Small intestine (tissue), 7 donors: ENCODE measurements around the gene PIEZO2. TPM values are rescaled to one million over a fixed set of nuclear protein-coding genes. Genes with fewer than 3 reads are reported as not detected.

Source experiments
- DNase-seq, 2 donors: peaks; one replicate each; pipeline versions ENCODE4 v3.0.0 to v3.0.0-alpha.2; 2013
- FAIRE-seq: peaks from 2 replicates; lab custom pipeline; 2012; peaks lifted over from hg19 to GRCh38; lab: Jason Lieb, UNC
- H3K27ac ChIP-seq, 3 donors: one replicate each; pipeline ENCODE4 v1.5.1; 2013; ENCODE audit warnings: low read length in 2 of 3, mild to moderate bottlenecking in 2 of 3, control low read depth in 1 of 3, inconsistent platforms in 1 of 3, low read depth in 1 of 3, moderate library complexity in 1 of 3
- H3K27me3 ChIP-seq, 3 donors: one replicate each; pipeline ENCODE4 v1.6.1; 2013; ENCODE audit warnings: low read length in 3 of 3, inconsistent platforms in 1 of 3; ENCODE audit not compliant: control insufficient read depth in 3 of 3, insufficient read depth in 3 of 3
- H3K36me3 ChIP-seq, 3 donors: one replicate each; pipeline ENCODE4 v1.6.1; 2013; ENCODE audit warnings: low read length in 3 of 3, inconsistent platforms in 1 of 3, low read depth in 1 of 3, mild to moderate bottlenecking in 1 of 3, moderate library complexity in 1 of 3; ENCODE audit not compliant: control insufficient read depth in 3 of 3, insufficient read depth in 2 of 3
- H3K4me1 ChIP-seq, 3 donors: one replicate each; pipeline ENCODE4 v1.6.1; 2013; ENCODE audit warnings: low read length in 2 of 3, inconsistent platforms in 1 of 3, low read depth in 1 of 3, mild to moderate bottlenecking in 1 of 3, moderate library complexity in 1 of 3; ENCODE audit not compliant: control insufficient read depth in 3 of 3, insufficient read depth in 2 of 3
- H3K4me3 ChIP-seq, 3 donors: one replicate each; pipeline ENCODE4 v1.5.1; 2013; ENCODE audit warnings: low read length in 3 of 3, control low read depth in 1 of 3, inconsistent platforms in 1 of 3, low read depth in 1 of 3, mild to moderate bottlenecking in 1 of 3, moderate library complexity in 1 of 3
- H3K9me3 ChIP-seq, 2 donors: one replicate each; pipeline ENCODE4 v1.6.1; 2013; ENCODE audit warnings: low read depth in 1 of 2, low read length in 1 of 2; ENCODE audit not compliant: control insufficient read depth in 2 of 2, insufficient read depth in 1 of 2
- WGBS, 3 donors: extraction: QIAGEN DNeasy Blood & Tissue Kit; methylation state at CpG; one replicate each; pipeline ENCODE4 v1.1.7; 2013; 5-methylcytosine and 5-hydroxymethylcytosine counted together
- polyA plus RNA-seq, 4 donors: library from polyadenylated mRNA; stranded (reverse) in 3 of 4; unstranded in 1 of 4; fragments of 200-250 nt in 3 of 4; fragments of 120-200 nt in 1 of 4; gene quantifications; one replicate each; pipeline versions ENCODE4 v1.2.1 to v1.2.3, GENCODE V29; 2013
- donor health status: healthy with polysubstance abuse.
- donor health status: control.
- donor health status: control.
- donor health status: Bipolar disorder and iron deficiency.
- donor health status: healthy.

PIEZO2 gene
- polyA plus RNA-seq, 4 donors: 0.81 to 30.2 (median 1.8) TPM; not detected in 1

- H3K27me3 ChIP-seq: no peaks in the 10 kb centered on the region
- no peaks in the 10 kb centered on the region for H3K9me3 ChIP-seq
- H3K36me3 ChIP-seq: peaks cover 0 to 11% (median 0%) of the 10 kb centered on the region in 3 donors
- H3K4me3 ChIP-seq: no peak overlapping the region
- FAIRE-seq (no peak), DNase-seq (no peak)
- H3K27ac ChIP-seq: no peak overlapping the region
- 76 to 88% (median 77%) methylated on average over 5 of the region's 5 CpGs for WGBS, 3 donors
- no peaks in the 10 kb centered on the region for H3K4me1 ChIP-seq
These were observed 388.4 kb downstream of the PIEZO2 start for GRCh38 chr18:10760986-10761385.

- peaks cover 0 to 10% (median 0%) of the 10 kb centered on the region in 3 donors for H3K36me3 ChIP-seq
- H3K4me3 ChIP-seq: no peak overlapping the region
- DNase-seq (no peak), FAIRE-seq (no peak)
- H3K4me1 ChIP-seq: no peaks in the 10 kb centered on the region
- 70 to 90% (median 76%) methylated on average over 7 of the region's 7 CpGs for WGBS, 3 donors
- no peaks in the 10 kb centered on the region for H3K9me3 ChIP-seq
- H3K27ac ChIP-seq: no peak overlapping the region
- no peaks in the 10 kb centered on the region for H3K27me3 ChIP-seq
These were observed 390.1 kb downstream of the PIEZO2 start for GRCh38 chr18:10759241-10759640.

GRCh38 chr18:10757946-10758345, 391.4 kb downstream of the PIEZO2 start:
- Histone ChIP-seq H3K36me3 (peaks cover 0 to 10% (median 0%) of the 10 kb centered on the region in 3 donors), H3K27ac (no peak overlapping the region), H3K4me1 (no peaks in the 10 kb centered on the region), H3K27me3 (no peaks in the 10 kb centered on the region), H3K4me3 (no peak overlapping the region), H3K9me3 (no peaks in the 10 kb centered on the region)
- WGBS, 3 donors: 87 to 94% (median 88%) methylated on average over 6 of the region's 6 CpGs
- DNase-seq (no peak), FAIRE-seq (no peak)

- Histone ChIP-seq H3K27me3 (no peaks in the 10 kb centered on the region), H3K4me1 (no peaks in the 10 kb centered on the region), H3K4me3 (no peak overlapping the region), H3K9me3 (no peaks in the 10 kb centered on the region), H3K27ac (no peak overlapping the region), H3K36me3 (peaks cover 0 to 9% (median 0%) of the 10 kb centered on the region in 3 donors)
- DNase-seq (no peak), FAIRE-seq (no peak)
These were observed 392.0 kb downstream of the PIEZO2 start for GRCh38 chr18:10757349-10757748.

GRCh38 chr18:10755855-10756254, 393.5 kb downstream of the PIEZO2 start:
- DNase-seq (no peak), FAIRE-seq (no peak)
- H3K4me3 ChIP-seq: no peak overlapping the region
- peaks cover 0 to 12% (median 0%) of the 10 kb centered on the region in 3 donors for H3K4me1 ChIP-seq
- H3K9me3 ChIP-seq: no peaks in the 10 kb centered on the region
- 35 to 64% (median 48%) methylated on average over 1 of the region's 1 CpG for WGBS, 3 donors
- H3K27me3 ChIP-seq: no peaks in the 10 kb centered on the region
- H3K36me3 ChIP-seq: peaks cover 0 to 8% (median 0%) of the 10 kb centered on the region in 3 donors
- no peak overlapping the region for H3K27ac ChIP-seq

- 77 to 88% (median 82%) methylated on average over 4 of the region's 4 CpGs for WGBS, 3 donors
- no peaks in the 10 kb centered on the region for H3K9me3 ChIP-seq
- no peak for DNase-seq
- FAIRE-seq: no peak
- H3K27me3 ChIP-seq: no peaks in the 10 kb centered on the region
- H3K36me3 ChIP-seq: peaks cover 0 to 4% (median 0%) of the 10 kb centered on the region in 3 donors
- H3K4me1 ChIP-seq: peaks cover 0 to 27% (median 0%) of the 10 kb centered on the region in 3 donors
- H3K4me3 ChIP-seq: no peak overlapping the region
- no peak overlapping the region for H3K27ac ChIP-seq
These were observed 395.2 kb downstream of the PIEZO2 start for GRCh38 chr18:10754128-10754527.

GRCh38 chr18:10752382-10752781, 397.0 kb downstream of the PIEZO2 start:
- Histone ChIP-seq H3K4me1 (peaks cover 0 to 32% (median 0%) of the 10 kb centered on the region in 3 donors), H3K27ac (no peak overlapping the region), H3K27me3 (no peaks in the 10 kb centered on the region), H3K36me3 (peaks cover 0 to 4% (median 0%) of the 10 kb centered on the region in 3 donors), H3K4me3 (no peak overlapping the region), H3K9me3 (no peaks in the 10 kb centered on the region)
- 70 to 76% (median 71%) methylated on average over 8 of the region's 8 CpGs for WGBS, 3 donors
- DNase-seq: no peak
- no peak for FAIRE-seq

- H3K4me1 ChIP-seq: peaks cover 0 to 32% (median 0%) of the 10 kb centered on the region in 3 donors
- 72 to 80% (median 73%) methylated on average over 8 of the region's 8 CpGs for WGBS, 3 donors
- no peak overlapping the region for H3K4me3 ChIP-seq
- H3K9me3 ChIP-seq: no peaks in the 10 kb centered on the region
- DNase-seq (peak in 1 of 2 donors; percentile 17), FAIRE-seq (no peak)
- H3K27ac ChIP-seq: peak overlapping the region in 1 of 3 donors; percentile 59
- H3K27me3 ChIP-seq: no peaks in the 10 kb centered on the region
- H3K36me3 ChIP-seq: peaks cover 0 to 4% (median 0%) of the 10 kb centered on the region in 3 donors
These were observed 397.7 kb downstream of the PIEZO2 start for GRCh38 chr18:10751653-10752052.
